ENCODE results near the gene CADM4.

The CADM4 gene

DNA sequence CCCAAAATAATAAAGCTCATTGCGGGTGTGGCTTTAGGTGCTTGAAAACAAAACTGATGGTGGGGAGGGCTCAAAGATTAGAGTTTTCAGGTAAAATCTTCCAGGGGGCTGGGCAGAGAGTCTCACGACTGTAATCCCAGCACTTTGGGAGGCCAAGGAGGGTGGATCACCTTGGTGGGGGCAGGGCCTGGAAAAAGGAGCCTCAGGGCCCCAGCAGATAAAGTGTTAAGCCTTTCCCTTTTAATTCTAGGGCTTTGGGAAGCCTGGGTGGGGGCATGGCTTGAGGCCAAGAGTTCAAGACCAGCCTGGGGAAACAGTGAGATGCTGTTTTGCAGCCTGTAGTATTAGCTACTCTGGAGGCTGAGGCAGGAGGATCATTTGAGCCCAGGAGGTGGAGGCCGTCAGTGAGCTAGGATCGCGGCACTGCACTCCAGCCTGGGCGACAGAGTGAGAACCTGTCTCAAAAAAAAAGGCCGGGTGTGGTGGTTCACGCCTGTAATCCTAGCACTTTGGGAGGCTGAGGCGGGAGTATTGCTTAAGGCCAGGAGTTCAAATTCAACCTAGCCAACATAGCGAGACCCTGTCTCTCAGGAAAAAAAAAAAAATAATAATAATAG, 45.5 kb downstream of the CADM4 start:
- TF ChIP-seq ISL1 (CRISPR knock-in tag; IDR thresholded peaks at IDR 0.05) (no peak), TCF4 (CRISPR knock-in tag; IDR thresholded peaks at IDR 0.05; ENCODE audit: borderline replicate concordance) (no peak), TOX (CRISPR knock-in tag; IDR thresholded peaks at IDR 0.05; ENCODE audit: borderline replicate concordance) (no peak)
- TF ChIP-seq, protein P1, sequence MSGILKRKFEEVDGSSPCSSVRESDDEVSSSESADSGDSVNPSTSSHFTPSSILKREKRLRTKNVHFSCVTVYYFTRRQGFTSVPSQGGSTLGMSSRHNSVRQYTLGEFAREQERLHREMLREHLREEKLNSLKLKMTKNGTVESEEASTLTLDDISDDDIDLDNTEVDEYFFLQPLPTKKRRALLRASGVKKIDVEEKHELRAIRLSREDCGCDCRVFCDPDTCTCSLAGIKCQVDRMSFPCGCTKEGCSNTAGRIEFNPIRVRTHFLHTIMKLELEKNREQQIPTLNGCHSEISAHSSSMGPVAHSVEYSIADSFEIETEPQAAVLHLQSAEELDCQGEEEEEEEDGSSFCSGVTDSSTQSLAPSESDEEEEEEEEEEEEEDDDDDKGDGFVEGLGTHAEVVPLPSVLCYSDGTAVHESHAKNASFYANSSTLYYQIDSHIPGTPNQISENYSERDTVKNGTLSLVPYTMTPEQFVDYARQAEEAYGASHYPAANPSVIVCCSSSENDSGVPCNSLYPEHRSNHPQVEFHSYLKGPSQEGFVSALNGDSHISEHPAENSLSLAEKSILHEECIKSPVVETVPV (CRISPR knock-in tag; IDR thresholded peaks at IDR 0.05): no peak

DNA sequence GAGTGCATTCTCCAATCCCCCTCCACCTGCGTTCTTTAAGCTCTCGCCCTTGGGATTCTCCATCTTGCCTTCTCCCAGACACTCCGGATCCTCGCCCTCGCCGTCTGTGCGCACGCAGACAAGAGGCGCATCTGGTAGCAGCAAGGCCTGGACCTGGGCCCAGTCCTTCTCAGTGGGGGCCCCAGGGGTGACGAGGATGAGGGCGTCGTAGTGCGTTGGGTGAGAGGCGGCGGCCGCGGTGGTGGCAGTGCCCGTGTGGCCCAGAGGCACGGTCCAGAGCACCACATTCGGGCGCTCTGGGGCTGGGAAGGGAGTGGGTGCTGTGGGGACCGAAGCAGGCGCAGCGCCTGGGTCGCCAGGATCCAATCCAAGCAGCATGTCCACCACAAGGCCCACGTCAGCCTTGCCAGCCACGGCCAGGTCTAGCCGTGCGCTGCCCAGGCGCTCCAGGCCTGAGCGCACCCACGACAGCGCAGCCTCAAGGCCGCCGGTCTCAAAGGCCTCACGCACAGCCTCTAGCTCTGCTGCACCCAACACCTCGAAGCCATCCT, 46.8 kb downstream of the CADM4 start:
- ATAC-seq: no peak
- TF ChIP-seq ISL1 (CRISPR knock-in tag; IDR thresholded peaks at IDR 0.05): no peak
- TF ChIP-seq, protein P2, sequence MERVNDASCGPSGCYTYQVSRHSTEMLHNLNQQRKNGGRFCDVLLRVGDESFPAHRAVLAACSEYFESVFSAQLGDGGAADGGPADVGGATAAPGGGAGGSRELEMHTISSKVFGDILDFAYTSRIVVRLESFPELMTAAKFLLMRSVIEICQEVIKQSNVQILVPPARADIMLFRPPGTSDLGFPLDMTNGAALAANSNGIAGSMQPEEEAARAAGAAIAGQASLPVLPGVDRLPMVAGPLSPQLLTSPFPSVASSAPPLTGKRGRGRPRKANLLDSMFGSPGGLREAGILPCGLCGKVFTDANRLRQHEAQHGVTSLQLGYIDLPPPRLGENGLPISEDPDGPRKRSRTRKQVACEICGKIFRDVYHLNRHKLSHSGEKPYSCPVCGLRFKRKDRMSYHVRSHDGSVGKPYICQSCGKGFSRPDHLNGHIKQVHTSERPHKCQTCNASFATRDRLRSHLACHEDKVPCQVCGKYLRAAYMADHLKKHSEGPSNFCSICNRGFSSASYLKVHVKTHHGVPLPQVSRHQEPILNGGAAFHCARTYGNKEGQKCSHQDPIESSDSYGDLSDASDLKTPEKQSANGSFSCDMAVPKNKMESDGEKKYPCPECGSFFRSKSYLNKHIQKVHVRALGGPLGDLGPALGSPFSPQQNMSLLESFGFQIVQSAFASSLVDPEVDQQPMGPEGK (CRISPR knock-in tag; IDR thresholded peaks at IDR 0.05; ENCODE audit: borderline replicate concordance): no peak
- no peak for TF ChIP-seq TCF4 (CRISPR knock-in tag; IDR thresholded peaks at IDR 0.05; ENCODE audit: borderline replicate concordance)
- no peak for TF ChIP-seq ESRRG (CRISPR knock-in tag; IDR thresholded peaks at IDR 0.05)
- TF ChIP-seq, protein P1 (CRISPR knock-in tag; IDR thresholded peaks at IDR 0.05): no peak
- TF ChIP-seq ZFP3 (CRISPR knock-in tag; IDR thresholded peaks at IDR 0.05): no peak
- no peak for TF ChIP-seq ZC3H10 (CRISPR knock-in tag; IDR thresholded peaks at IDR 0.05)

More for the DNA sequence above, 45.5 kb downstream of the CADM4 start:
- no peak for ATAC-seq

DNA sequence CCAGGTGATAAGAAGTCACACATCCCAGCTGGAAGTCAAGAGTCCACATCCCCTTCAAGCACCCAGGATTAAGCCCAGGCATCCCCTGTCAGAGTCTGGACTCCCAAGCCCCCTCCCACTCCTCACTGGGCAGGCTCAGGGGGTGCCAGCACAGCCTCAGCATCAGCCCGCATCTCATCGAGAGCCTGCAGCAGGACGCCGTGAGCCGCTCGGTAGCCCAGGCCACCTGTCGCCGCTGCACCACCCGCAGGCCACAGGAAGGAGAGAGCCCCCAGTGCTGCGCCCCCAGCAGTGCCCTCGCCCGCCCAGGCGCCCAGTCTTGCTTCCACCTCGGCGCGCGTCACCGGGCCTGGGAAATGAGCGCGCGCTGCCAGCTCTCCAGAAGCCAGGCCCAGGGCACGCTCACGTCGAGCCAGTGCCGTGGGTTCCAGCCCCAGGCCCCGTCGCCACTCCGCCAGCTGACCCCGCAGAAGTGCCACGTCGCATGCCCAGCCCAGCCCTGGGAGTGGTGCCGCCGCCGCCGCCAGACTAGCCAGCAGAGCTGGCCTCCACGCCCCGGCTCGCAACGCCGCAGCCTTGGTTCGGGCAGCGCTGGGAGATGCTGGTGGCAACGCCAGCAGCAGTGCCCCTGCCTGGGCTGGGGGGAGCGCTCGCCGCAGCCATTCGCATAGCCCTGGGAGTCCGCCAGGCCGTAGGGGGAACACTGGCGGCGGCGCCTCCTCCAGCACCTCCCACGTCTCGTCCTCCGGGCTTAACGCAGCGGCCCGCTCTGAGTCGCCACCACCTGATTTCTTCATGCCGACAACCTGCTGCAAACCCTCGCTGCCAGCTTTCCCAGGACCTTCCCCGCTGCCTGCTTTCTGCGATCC, 47.5 kb downstream of the CADM4 start:
- TF ChIP-seq ZFP3 (CRISPR knock-in tag; IDR thresholded peaks at IDR 0.05): no peak
- no peak for TF ChIP-seq ZC3H10 (CRISPR knock-in tag; IDR thresholded peaks at IDR 0.05)
- no peak for TF ChIP-seq TCF4 (CRISPR knock-in tag; IDR thresholded peaks at IDR 0.05; ENCODE audit: borderline replicate concordance)
- no peak for TF ChIP-seq OSR1 (CRISPR knock-in tag; IDR thresholded peaks at IDR 0.05)
- no peak for TF ChIP-seq ZFP30 (CRISPR knock-in tag; IDR thresholded peaks at IDR 0.05)
- TF ChIP-seq GLIS3 (CRISPR knock-in tag; IDR thresholded peaks at IDR 0.05): no peak
- no peak for TF ChIP-seq ESRRG (CRISPR knock-in tag; IDR thresholded peaks at IDR 0.05)
- no peak for TF ChIP-seq ISL1 (CRISPR knock-in tag; IDR thresholded peaks at IDR 0.05)
- TF ChIP-seq, protein P1 (CRISPR knock-in tag; IDR thresholded peaks at IDR 0.05): no peak
- TF ChIP-seq, protein P3, sequence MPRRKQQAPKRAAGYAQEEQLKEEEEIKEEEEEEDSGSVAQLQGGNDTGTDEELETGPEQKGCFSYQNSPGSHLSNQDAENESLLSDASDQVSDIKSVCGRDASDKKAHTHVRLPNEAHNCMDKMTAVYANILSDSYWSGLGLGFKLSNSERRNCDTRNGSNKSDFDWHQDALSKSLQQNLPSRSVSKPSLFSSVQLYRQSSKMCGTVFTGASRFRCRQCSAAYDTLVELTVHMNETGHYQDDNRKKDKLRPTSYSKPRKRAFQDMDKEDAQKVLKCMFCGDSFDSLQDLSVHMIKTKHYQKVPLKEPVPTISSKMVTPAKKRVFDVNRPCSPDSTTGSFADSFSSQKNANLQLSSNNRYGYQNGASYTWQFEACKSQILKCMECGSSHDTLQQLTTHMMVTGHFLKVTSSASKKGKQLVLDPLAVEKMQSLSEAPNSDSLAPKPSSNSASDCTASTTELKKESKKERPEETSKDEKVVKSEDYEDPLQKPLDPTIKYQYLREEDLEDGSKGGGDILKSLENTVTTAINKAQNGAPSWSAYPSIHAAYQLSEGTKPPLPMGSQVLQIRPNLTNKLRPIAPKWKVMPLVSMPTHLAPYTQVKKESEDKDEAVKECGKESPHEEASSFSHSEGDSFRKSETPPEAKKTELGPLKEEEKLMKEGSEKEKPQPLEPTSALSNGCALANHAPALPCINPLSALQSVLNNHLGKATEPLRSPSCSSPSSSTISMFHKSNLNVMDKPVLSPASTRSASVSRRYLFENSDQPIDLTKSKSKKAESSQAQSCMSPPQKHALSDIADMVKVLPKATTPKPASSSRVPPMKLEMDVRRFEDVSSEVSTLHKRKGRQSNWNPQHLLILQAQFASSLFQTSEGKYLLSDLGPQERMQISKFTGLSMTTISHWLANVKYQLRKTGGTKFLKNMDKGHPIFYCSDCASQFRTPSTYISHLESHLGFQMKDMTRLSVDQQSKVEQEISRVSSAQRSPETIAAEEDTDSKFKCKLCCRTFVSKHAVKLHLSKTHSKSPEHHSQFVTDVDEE (CRISPR knock-in tag; IDR thresholded peaks at IDR 0.05): no peak
- ATAC-seq: no peak

DNA sequence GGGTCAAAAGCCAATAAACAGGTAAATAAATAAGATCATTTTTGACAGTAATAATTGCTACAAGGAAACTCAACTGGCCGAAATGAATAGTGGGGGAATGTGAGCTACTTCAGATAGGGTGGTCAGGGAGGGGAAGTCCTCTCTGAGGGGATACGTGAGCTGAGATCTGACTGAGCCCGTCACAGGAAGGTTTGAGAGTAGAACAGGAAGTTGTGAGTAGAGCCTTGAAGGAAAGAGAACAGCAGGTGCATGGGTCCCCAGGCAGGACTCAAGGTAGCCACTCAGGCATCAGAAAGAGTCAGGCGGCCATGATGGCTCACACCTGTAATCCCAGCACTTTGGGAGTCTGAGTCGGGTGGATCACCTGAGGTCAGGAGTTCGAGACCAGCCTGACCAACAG, 50.0 kb downstream of the CADM4 start:
- no peak for TF ChIP-seq ZFP30 (CRISPR knock-in tag; IDR thresholded peaks at IDR 0.05)
- no peak for TF ChIP-seq PPARA (CRISPR knock-in tag; IDR thresholded peaks at IDR 0.05; ENCODE audit: borderline replicate concordance)
- TF ChIP-seq SNAI2 (CRISPR knock-in tag; IDR thresholded peaks at IDR 0.05): no peak
- no peak for TF ChIP-seq ZNF8 (CRISPR knock-in tag; IDR thresholded peaks at IDR 0.05)
- TF ChIP-seq, protein P4, sequence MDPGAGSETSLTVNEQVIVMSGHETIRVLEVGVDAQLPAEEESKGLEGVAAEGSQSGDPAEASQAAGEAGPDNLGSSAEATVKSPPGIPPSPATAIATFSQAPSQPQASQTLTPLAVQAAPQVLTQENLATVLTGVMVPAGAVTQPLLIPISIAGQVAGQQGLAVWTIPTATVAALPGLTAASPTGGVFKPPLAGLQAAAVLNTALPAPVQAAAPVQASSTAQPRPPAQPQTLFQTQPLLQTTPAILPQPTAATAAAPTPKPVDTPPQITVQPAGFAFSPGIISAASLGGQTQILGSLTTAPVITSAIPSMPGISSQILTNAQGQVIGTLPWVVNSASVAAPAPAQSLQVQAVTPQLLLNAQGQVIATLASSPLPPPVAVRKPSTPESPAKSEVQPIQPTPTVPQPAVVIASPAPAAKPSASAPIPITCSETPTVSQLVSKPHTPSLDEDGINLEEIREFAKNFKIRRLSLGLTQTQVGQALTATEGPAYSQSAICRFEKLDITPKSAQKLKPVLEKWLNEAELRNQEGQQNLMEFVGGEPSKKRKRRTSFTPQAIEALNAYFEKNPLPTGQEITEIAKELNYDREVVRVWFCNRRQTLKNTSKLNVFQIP (CRISPR knock-in tag; IDR thresholded peaks at IDR 0.05; ENCODE audit: borderline replicate concordance, low read depth): no peak
- TF ChIP-seq ZFP3 (CRISPR knock-in tag; IDR thresholded peaks at IDR 0.05): no peak
- no peak for TF ChIP-seq ISL1 (CRISPR knock-in tag; IDR thresholded peaks at IDR 0.05)
- no peak for TF ChIP-seq ZNF70 (CRISPR knock-in tag; IDR thresholded peaks at IDR 0.05)
- no peak for TF ChIP-seq TOX (CRISPR knock-in tag; IDR thresholded peaks at IDR 0.05; ENCODE audit: borderline replicate concordance)
- no peak for TF ChIP-seq OSR1 (CRISPR knock-in tag; IDR thresholded peaks at IDR 0.05)
- no peak for TF ChIP-seq ZC3H10 (CRISPR knock-in tag; IDR thresholded peaks at IDR 0.05)
- no peak for TF ChIP-seq ARNTL (CRISPR knock-in tag; IDR thresholded peaks at IDR 0.05; ENCODE audit: borderline replicate concordance, low read depth)
- TF ChIP-seq TCF4 (CRISPR knock-in tag; IDR thresholded peaks at IDR 0.05; ENCODE audit: borderline replicate concordance): no peak
- TF ChIP-seq ESRRG (CRISPR knock-in tag; IDR thresholded peaks at IDR 0.05): no peak
- TF ChIP-seq ZNF565 (CRISPR knock-in tag; conservative IDR thresholded peaks at IDR 0.05; ENCODE audit: low read depth): no peak
- no peak for ATAC-seq
